Hepatic stellate cell (primary cell): ENCODE data around the gene ANKRD33B.
"Not testable (repeated sequence)": the region's sequence is repeated elsewhere in the genome, so short reads cannot be mapped to it uniquely, and the experiment has no call there.

Experiments used
- DNase-seq: peaks from one replicate; pipeline ENCODE4 v3.0.0; 2011; ENCODE audit warnings: low spot score

Gene ANKRD33B

DNA sequence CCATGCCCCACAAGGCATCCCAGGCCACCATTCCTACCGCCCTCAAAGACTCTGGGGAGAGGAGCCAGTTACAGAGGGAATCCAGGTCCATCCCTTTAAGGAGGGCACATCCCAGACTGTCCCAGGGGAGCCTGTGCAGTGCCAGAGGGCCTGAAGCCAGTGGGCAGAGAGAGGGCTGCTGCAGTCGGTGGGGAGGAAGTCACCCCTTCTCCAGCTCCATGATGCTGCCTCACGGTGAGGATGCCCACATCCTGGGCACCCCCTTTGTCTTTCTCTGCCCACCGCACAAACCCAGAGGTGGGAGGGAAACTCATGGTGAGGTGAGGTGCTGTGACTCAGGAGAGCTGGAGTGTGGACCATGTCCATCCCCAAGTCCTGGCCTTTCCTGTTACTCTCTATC lies 26.2 kb upstream of the ANKRD33B start:
- no peak for DNase-seq

DNA sequence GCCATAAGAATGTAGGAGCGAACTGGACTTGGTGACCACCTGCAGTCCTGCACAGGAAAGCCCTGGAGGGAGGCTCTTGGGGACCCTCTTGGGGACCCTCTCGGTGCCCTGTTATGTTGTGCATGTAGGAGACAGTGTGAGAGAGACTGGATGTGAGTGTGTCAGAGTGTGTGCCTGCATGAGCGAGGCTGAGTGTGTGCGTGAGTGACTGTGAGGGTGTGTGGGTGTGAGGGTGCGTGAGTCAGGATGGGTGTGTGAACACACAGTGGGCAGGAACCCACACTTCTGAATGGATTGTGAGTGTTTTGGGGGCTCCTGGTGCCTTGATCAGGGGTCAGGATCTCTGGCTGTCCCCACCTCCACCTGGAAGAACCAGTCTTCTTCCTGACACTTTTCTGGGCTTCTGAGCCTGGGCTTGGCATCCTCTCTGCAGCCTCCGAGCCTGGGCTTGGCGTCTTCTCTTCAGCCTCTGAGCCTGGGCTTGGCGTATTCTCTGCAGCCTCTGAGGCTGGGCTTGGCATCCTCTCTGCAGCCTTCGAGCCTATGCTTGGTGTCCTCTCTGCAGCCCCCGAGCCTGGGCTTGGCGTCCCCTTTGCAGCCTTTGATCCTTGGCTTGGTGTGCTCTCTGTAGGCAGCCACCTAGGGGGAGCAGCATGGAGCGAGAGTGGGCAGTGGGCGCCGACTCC lies 25.6 kb upstream of the ANKRD33B start:
- no peak for DNase-seq

DNA sequence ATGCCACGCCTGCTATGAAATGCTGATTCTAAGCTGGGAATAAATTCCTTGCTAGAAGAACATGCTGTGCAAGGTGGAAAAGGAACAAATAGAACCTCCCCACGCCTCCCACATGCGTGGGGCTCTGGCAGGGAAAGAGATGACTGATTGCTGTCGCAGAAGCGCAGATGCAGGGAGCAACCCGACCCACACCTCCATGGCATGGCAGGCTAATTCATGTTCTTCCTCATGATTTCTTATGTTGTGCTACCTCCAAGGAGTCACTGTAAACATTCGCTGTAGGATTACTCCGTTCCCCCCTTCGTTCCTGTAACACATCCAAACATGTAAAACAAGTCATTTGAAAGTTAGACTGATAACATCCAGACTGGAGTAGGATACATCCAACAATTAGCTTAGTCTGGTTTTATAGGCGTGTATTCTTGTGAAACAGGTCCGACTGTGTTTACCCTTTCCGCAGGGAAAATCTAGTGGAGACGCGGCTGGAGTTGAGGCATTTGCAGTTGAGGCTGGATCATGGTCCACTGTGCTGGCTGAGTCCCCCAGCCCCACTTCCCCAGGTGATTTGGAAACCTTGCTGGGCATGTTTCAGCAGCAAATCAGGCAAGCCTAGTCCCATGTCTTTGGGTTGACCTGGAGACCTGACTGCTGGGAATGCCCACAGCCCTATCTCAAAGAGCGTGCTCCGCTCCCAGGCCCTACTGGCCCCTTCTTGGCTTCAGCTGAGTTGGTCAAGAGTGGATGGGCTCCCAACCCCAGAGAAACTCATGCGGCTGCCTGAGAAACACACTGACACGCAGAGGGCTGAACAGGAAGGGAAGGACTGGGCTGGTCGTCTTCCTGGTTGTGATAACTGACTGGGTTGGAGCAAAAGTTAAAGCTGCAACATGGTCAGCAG lies 24.8 kb upstream of the ANKRD33B start:
- DNase-seq = no peak

DNA sequence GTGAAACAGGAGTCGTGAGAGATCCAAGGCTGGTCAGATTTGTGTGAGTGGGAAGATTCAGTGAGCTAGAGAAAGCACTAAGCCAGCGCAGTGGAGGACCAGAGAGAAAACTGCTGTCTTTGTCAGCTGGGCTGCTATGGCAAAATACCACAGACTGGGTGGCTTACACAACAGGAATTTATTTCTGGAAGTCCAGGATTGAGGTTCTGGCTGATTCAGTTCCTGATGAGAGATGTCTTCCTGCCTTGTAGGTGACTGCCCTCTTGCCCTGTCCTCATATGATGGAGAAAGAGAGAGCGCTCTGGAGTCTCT lies 24.2 kb upstream of the ANKRD33B start:
- no peak for DNase-seq

DNA sequence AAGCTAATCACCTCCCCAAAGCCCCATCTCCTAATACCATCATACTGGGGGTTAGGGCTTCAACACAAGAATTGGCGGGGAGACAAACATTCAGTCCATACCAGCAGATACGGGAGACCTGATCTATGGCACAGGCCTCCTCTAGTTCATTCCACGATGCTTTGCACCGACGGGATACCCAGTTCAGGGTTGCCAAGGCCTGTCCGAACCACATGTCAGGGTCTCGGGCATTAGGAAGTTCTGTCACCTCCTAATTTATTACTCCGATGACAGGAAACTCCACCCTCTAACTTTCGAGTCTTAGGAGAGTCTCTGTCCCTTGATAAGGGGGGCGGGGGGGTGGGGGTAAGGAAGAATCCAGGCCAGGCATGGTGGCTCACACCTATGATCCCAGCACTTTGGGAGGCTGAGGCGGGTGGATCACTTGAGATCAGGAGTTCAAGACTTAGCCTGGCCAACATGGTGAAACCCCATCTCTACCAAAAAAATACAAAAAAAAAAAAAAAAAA lies 23.8 kb upstream of the ANKRD33B start:
- DNase-seq = no peak

DNA sequence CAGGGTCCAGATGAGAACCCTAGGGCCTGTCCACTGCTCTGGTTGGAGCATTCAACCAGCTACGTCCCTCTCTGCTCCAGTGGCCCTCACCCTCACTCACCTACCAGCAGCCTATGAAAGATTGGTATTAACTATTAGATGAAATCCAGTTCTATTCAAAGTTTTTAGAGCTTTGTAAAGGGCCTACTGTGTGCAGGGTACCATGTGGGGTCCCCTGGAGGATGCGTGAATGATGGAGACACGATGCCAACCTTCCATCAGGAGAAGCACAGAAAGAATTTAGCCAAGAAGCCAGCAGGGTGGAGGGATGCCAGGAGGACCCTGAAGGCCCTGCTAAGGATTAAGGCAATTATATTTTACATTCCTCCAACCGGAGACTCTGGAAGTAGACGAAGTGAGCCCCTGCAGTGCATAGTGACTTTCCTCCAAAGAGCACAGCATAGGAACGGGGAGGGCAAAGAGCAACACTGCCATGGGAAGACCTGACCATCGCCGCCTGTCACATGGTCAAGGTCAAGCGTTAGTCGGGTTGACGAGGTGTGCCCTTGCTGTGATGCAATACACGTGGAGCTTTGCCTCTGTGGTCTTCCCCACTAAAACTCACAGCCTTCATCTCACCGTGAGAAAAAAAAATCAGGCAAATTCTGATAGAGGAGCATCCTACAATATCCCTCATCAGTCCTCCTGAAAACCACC lies 22.8 kb upstream of the ANKRD33B start:
- DNase-seq = no peak

DNA sequence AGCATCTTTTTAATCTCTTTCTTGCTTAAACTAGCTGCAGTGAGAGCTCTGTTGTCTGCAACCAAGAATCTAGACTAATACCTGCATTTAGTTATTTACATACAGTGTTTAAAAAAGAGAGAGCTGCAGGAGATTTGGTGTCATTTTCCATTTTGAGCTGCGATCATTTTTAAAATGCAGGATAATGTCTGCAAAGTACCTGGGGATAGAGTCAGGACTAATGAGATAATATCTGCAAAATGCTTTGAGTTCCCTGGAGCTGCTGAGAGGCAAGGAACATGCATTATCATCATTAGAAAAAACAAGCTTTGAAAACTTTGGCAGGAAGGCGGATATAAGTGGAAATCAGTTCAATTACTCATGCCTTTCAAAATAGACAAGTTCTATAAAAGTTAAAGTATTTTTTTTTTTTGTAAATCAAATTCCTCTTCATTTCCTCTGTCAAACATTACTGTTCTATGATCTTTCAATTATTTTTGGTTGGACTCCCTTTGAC lies 21.8 kb upstream of the ANKRD33B start:
- no peak for DNase-seq

DNA sequence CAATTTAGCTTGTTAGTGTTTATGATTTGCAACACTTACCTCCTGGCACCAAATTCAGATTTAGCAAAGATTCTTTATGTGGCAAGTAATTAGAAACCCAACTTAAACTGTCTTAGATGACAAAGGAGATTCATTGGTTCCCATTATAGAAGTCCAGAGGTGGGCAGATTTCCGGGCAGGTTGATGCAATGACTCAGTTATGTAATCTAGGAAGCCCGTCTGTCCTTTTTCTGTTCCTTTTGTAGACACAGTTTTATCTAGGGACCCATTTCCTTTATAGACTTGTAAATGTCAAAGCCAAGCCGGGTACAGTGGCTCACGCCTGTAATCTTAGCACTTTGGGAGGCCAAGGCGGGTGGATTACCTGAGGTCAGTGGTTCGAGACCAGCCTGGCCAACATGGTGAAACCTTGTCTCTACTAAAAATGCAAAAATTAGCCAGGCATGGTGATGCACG lies 20.3 kb upstream of the ANKRD33B start:
- no peak for DNase-seq

DNA sequence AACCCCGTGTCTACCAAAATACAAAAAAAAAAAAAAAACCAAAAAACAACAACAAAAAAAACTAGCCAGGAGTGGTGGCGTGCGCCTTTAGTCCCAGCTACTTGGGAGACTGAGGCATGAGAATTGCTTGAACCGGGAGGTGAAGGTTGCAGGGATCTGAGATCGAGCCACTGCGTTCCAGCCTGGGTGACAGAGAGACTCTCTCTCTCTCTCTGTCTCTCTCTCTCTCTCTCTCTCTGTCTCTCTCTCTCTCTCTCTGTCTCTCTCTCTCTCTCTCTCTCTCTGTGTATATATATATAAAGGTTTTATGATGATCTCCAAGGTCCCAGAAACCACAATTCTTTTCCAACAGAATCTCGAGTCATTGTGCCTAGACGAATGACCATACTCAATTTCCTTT lies 18.8 kb upstream of the ANKRD33B start:
- DNase-seq = no peak

DNA sequence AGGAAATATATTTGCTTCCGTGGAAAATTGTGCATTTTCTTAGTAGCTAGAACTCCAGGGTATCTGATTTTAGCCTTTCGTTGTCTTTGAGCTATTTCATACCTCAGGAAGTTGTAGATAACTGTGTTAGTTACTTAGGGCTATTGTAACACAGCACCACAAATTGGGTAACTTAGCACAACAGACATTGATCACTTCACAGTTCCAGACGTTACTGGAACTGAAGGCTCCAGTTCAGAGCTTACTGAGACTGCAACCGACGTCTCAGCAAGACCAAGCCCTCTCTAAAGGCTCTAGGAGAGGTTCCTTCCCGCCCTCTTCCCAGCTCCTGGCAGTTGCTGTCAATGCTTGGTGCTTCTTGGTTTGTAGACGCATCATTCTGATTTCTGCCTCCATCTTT lies 17.7 kb upstream of the ANKRD33B start:
- DNase-seq = no peak

DNA sequence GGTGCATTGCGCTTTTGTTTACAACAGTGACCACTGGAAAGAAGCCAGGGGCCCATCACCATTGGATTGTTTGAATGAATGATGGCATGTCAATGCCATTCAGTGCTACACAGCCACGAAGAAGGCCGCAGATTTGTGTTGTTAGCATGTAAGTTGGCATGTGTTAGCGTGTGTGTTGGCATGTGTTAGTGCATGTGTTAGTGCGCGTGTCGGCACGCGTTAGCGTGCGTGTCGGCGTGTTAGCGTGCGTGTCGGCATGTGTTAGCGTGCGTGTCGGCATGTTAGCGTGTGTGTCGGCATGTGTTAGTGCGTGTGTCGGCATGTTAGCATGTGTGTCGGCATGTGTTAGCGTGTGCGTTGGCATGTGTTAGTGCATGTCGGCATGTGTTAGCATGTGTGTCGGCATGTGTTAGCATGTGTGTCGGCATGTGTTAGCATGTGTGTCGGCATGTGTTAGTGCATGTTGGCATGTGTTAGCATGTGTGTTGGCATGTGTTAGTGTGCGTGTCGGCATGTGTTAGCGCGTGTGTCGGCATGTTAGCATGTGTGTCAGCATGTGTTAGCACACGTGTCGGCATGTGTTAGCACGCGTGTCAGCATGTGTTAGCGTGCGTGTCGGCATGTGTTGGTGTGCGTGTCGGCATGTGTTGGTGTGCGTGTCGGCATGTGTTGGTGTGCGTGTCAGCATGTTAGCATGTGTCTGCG lies 15.3 kb upstream of the ANKRD33B start:
- DNase-seq = no peak

DNA sequence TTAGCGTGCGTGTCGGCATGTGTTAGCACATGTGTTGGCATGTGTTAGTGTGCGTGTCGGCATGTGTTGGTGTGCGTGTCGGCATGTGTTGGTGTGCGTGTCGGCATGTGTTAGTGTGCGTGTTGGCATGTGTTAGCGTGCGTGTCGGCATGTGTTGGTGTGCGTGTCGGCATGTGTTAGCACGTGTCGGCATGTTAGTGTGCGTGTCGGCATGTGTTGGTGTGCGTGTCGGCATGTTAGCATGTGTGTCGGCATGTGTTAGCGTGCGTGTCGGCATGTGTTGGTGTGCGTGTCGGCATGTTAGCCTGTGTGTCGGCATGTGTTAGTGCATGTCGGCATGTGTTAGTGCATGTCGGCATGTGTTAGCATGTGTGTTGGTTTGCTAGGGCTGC lies 14.8 kb upstream of the ANKRD33B start:
- not testable (repeated sequence) for DNase-seq

DNA sequence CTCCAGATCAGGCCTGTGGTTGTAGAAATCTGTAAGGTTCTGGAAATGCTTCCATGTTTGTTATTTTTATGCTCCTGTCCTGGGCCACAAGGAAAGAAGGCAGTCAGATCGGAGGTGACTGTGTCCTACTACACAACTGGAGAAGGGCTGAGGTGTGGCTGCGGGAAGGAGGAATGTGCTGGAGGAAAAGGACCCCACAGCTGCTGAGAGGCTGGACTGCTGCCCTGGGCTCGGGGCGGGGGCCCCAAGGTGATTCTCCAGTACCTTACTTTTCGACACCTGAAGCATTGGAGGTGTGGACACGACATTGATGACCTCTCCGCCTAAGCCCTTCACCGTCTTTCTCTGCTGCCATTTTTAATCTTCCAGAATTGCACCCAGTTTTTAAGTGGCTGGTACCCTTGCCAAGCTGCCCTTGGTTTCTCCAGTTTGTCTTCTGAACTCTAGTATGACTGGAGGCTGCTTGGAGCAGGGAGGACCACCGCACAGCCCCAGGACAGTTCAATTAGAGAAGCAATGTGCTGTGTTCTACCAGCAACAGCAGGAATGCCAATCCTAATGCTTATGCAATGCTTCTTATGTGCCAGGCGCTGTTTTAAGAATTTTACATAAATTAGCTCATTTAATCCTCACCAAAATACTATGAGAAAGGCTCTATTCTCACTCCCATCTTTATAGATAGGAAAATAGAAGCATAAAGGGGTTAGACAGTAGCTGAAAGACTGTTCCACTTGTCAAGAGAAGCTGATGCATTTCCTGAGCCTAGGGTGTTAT lies 13.5 kb upstream of the ANKRD33B start:
- no peak for DNase-seq

DNA sequence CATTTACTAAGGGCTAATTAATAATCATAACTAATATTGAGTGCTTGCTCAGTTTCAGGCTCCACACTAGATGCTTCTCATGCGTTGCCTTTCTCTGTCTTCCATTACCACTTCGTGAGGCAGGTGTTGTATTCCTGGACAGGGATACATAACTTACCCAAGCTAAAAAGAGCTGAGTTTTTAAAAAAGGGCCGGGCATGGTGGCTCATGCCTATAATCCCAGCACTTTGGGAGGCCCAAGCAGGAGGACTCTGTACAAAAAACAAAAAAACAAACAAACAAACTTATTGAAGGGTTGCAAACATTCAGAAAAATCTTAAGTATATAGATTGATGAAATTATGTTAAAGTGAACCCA lies 12.1 kb upstream of the ANKRD33B start:
- DNase-seq = no peak

DNA sequence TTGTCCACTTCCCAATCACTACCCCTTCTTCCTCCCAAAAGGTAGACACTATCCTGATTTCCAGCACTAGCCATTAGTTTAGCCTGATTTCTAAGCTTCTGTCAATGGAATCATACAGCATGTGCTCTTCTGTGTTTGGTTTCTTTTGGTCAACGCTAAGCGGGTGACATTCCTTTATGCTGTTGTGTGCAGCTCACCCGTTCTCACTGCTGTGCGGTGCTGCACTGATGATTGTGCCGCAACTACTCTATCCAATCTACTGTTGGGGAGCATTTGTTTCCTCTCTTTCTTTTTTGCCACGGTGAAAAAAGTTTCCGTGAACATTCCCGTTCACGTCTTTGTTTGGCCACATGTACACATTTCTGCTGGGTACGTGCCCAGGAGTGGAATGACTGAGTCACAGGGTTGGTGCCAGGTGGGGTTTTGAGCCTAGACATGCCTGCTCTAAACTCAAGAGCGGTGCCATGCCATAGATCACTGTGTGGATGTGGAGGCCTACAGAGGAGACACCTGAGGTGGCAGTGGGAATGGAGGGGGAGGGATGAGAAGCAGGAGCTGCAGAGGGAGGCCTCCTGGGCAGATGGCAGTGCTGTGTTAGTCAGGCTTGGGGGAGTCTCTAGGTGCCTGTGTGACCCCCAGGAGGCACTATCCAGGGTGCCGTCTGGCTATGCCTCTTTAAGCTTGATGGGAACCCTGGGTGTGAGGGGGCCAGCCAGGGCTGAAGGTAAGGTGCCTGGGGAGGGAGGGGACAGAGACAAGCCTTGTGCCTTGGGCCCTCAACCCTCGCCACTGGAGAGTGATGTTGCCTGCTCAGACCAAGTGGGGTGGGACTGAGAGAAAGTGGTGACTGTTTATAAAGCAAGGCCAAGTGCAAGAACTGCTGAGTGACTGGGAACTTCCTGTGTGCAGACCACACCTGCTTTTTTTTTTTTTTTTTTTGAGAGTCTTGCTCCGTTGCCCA lies 11.4 kb upstream of the ANKRD33B start:
- DNase-seq = no peak

DNA sequence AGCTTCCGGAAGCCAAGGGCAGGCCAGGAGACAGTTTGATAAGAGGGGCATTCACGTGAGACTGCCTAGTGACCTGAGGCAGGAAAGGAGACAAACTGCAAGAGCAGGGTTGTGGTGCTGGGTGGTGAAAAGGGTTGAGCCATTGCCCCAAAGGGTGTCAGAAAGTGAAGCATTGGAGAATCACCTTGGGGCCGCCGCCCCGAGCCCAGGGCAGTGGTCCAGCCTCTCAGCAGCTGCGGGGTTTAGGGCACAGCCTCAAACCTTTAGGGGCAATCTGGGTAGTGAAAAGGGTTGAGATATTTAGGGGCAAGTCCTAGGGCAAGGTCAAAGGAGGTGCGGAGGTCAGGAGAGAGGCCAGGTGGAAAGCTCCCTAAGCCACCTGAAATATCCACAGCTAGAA lies 10.4 kb upstream of the ANKRD33B start:
- no peak for DNase-seq

DNA sequence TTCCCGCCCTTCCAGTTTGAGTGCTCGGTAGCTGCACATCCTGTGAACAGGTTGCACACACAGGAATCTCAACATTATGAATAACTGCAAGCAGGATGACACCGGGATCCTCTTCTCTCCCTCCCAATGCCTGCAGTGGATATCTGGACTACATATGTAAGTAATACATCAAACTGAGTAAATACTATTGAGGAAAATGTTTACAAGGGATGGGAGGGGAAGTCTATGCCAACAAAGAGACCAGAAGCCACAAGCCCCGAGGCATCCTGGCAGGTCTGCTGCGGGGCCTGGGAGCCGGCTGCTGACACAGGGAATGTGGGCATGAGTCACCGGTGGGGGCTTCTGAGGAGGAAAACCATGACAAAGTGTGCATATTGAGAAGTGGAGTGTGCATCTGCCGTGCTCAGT lies 8.6 kb upstream of the ANKRD33B start:
- peak; percentile 79 for DNase-seq

DNA sequence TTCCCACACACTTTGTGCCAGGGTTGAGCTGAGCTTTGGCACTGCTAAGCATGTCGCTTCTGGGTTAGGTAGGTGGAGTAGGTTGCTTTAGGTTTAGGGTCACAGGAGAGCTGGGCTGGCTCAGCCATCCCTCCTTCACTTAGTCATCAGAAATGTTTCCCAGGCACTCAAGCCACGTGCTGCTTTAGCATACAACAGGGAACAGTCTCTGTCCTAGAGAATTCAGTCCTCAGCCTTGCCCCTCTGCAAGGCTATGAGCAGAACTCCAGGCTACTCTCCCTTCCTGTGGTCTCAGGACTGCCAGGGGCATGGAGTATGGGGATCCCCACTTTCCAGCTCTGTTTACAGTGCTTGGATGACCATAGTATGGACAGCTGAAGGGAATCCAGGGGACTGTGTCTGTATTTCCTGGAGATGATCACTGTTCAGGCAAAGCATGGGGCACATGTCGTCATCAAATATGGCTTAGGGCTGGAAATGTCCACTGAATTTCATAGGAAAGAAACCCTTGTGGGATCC lies 7.5 kb upstream of the ANKRD33B start:
- DNase-seq = peak; percentile 84

DNA sequence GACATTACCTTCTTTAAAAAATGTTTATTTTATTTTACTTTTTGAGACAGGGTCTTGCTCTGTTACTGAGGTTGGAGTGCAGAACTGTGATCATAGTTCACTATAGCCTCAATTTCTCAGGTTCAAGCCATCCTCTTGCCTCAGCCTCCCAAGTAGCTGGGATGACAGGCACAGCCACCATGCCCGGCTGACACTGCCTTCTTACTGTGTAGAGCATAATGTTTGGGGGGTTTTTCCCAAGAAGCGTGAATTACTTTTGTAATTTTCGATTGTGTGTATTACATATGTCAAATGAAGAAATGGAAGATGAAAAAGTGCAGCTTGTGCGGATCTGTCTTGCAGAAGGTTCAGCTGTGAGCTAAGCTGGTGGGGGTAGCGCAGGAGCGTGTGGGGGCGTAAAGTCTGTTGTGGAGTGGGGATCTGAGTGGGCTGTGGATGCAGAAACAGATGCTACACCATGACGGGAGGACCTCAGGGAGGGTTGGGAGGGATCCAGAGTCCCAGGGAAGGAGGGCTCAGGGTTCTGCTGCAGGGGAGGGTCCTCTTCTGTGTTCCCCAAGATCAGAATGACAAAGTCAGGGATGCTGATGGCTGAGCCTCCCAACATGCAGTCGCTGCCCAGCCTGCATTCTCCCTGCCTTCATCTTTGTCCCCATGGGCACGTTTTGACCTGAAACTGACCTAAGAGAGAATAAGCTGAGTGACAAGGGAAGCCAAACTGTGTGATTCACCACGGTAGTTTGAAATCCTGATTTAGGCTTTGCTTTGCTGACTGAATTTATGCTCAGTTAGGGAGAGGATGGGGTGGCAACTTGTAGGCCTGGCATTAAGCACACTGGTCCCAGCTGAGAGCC lies 6.8 kb upstream of the ANKRD33B start:
- peak; percentile 32 for DNase-seq
